ENCODE measurements around the gene PRMT1.

GRCh38 chr19:49660338-49660961 lies 16.6 kb upstream of the PRMT1 start:
- no peak for TF ChIP-seq CTCF (IDR thresholded peaks at IDR 0.05)
- TF ChIP-seq POLR2AphosphoS5 (IDR thresholded peaks at IDR 0.05; ENCODE audit: low read depth, low read length), result no peak; the same call in 1 of the 2 replicates
- no peak for TF ChIP-seq REST (IDR thresholded peaks at IDR 0.05; ENCODE audit: insufficient read depth in 1 of 2, low read depth in 2 of 2, low read length in 1 of 2)
- no peak for TF ChIP-seq TCF7L2 (IDR thresholded peaks at IDR 0.05; ENCODE audit: low read depth, low read length)
- TF ChIP-seq SIN3A (IDR thresholded peaks at IDR 0.05; ENCODE audit: borderline replicate concordance, insufficient read depth, low read depth, low read length), result no peak
